ENCODE data around the gene SYNE2. TPM values are rescaled to one million over a fixed set of nuclear protein-coding genes. Genes with fewer than 3 reads are reported as not detected.

The SYNE2 gene
- total RNA-seq, 2 experiments from 2014 or later: 25.2 to 30.9 TPM

GRCh38 chr14:64069634-64070359, 217.0 kb downstream of the SYNE2 start:
- no peaks in the 10 kb centered on the region for H3K9me3 Mint-ChIP-seq
- H3K4me1 Mint-ChIP-seq: no peaks in the 10 kb centered on the region
- H3K27me3 Mint-ChIP-seq: no peaks in the 10 kb centered on the region
- no peak for DNase-seq
- no peak overlapping the region for H3K4me3 Mint-ChIP-seq
- no peak overlapping the region for H3K27ac Mint-ChIP-seq
- peaks cover 19% of the 10 kb centered on the region for H3K36me3 Mint-ChIP-seq

GRCh38 chr14:64074961-64075612, 222.3 kb downstream of the SYNE2 start:
- Mint-ChIP-seq H3K4me1 (no peaks in the 10 kb centered on the region), H3K27ac (no peak overlapping the region), H3K9me3 (no peaks in the 10 kb centered on the region)

GRCh38 chr14:64075613-64076005, 222.8 kb downstream of the SYNE2 start:
- Mint-ChIP-seq H3K27ac (no peak overlapping the region), H3K36me3 (peaks cover 27% of the 10 kb centered on the region), H3K4me1 (no peaks in the 10 kb centered on the region), H3K27me3 (no peaks in the 10 kb centered on the region), H3K4me3 (no peak overlapping the region), H3K9me3 (no peaks in the 10 kb centered on the region)
- no peak for DNase-seq

More at GRCh38 chr14:64074961-64075612, 222.3 kb downstream of the SYNE2 start:
- Mint-ChIP-seq H3K27me3 (no peaks in the 10 kb centered on the region), H3K4me3 (no peak overlapping the region), H3K36me3 (peaks cover 23% of the 10 kb centered on the region)
- no peak for DNase-seq

- Mint-ChIP-seq H3K27ac (peak overlapping the region; percentile 14), H3K4me1 (no peaks in the 10 kb centered on the region), H3K9me3 (no peaks in the 10 kb centered on the region), H3K27me3 (no peaks in the 10 kb centered on the region), H3K4me3 (no peak overlapping the region), H3K36me3 (peaks cover 15% of the 10 kb centered on the region)
- no peak for DNase-seq
Observed at GRCh38 chr14:64080452-64080851, 227.6 kb downstream of the SYNE2 start.

- H3K4me1 Mint-ChIP-seq: no peaks in the 10 kb centered on the region
- no peak for DNase-seq
- H3K27me3 Mint-ChIP-seq: no peaks in the 10 kb centered on the region
- H3K27ac Mint-ChIP-seq: no peak overlapping the region
- H3K9me3 Mint-ChIP-seq: no peaks in the 10 kb centered on the region
- peaks cover 15% of the 10 kb centered on the region for H3K36me3 Mint-ChIP-seq
- H3K4me3 Mint-ChIP-seq: no peak overlapping the region
Observed at GRCh38 chr14:64081174-64081746, 228.5 kb downstream of the SYNE2 start.

- H3K9me3 Mint-ChIP-seq: no peaks in the 10 kb centered on the region
- no peak for DNase-seq
- no peaks in the 10 kb centered on the region for H3K27me3 Mint-ChIP-seq
- H3K27ac Mint-ChIP-seq: no peak overlapping the region
- H3K36me3 Mint-ChIP-seq: peaks cover 15% of the 10 kb centered on the region
- H3K4me1 Mint-ChIP-seq: no peaks in the 10 kb centered on the region
- H3K4me3 Mint-ChIP-seq: no peak overlapping the region
Observed at GRCh38 chr14:64082837-64083236, 230.0 kb downstream of the SYNE2 start.

- Mint-ChIP-seq H3K4me3 (no peak overlapping the region), H3K27ac (no peak overlapping the region)
Observed at GRCh38 chr14:64088647-64088964, 235.8 kb downstream of the SYNE2 start.

GRCh38 chr14:64089920-64090319, 237.1 kb downstream of the SYNE2 start:
- H3K9me3 Mint-ChIP-seq: no peaks in the 10 kb centered on the region
- peaks cover 2% of the 10 kb centered on the region for H3K36me3 Mint-ChIP-seq
- no peaks in the 10 kb centered on the region for H3K4me1 Mint-ChIP-seq
- no peak overlapping the region for H3K4me3 Mint-ChIP-seq
- H3K27ac Mint-ChIP-seq: no peak overlapping the region
- no peak for DNase-seq
- H3K27me3 Mint-ChIP-seq: no peaks in the 10 kb centered on the region

More at GRCh38 chr14:64088647-64088964, 235.8 kb downstream of the SYNE2 start:
- H3K4me1 Mint-ChIP-seq: no peaks in the 10 kb centered on the region
- no peaks in the 10 kb centered on the region for H3K27me3 Mint-ChIP-seq
- H3K9me3 Mint-ChIP-seq: no peaks in the 10 kb centered on the region
- no peaks in the 10 kb centered on the region for H3K36me3 Mint-ChIP-seq
- DNase-seq: no peak

GRCh38 chr14:64091217-64091616, 238.4 kb downstream of the SYNE2 start:
- Mint-ChIP-seq H3K4me3 (no peak overlapping the region), H3K27me3 (no peaks in the 10 kb centered on the region), H3K4me1 (peaks cover 5% of the 10 kb centered on the region), H3K9me3 (no peaks in the 10 kb centered on the region), H3K36me3 (peaks cover 7% of the 10 kb centered on the region), H3K27ac (no peak overlapping the region)
- no peak for DNase-seq

GRCh38 chr14:64092338-64092737, 239.5 kb downstream of the SYNE2 start:
- Mint-ChIP-seq H3K27ac (no peak overlapping the region), H3K4me1 (peaks cover 5% of the 10 kb centered on the region), H3K36me3 (peaks cover 10% of the 10 kb centered on the region), H3K4me3 (no peak overlapping the region), H3K27me3 (no peaks in the 10 kb centered on the region), H3K9me3 (no peaks in the 10 kb centered on the region)
- DNase-seq: no peak

GRCh38 chr14:64092940-64093339, 240.1 kb downstream of the SYNE2 start:
- peaks cover 5% of the 10 kb centered on the region for H3K4me1 Mint-ChIP-seq
- H3K27ac Mint-ChIP-seq: no peak overlapping the region
- H3K36me3 Mint-ChIP-seq: peaks cover 16% of the 10 kb centered on the region
- H3K27me3 Mint-ChIP-seq: no peaks in the 10 kb centered on the region
- H3K4me3 Mint-ChIP-seq: no peak overlapping the region
- no peak for DNase-seq
- no peaks in the 10 kb centered on the region for H3K9me3 Mint-ChIP-seq

GRCh38 chr14:64095620-64096019, 242.8 kb downstream of the SYNE2 start:
- Mint-ChIP-seq H3K27ac (no peak overlapping the region), H3K4me3 (no peak overlapping the region), H3K4me1 (peaks cover 5% of the 10 kb centered on the region), H3K27me3 (no peaks in the 10 kb centered on the region), H3K9me3 (no peaks in the 10 kb centered on the region), H3K36me3 (peaks cover 26% of the 10 kb centered on the region)
- peak; percentile 3 for DNase-seq

GRCh38 chr14:64098120-64098519, 245.3 kb downstream of the SYNE2 start:
- H3K9me3 Mint-ChIP-seq: no peaks in the 10 kb centered on the region
- H3K4me3 Mint-ChIP-seq: no peak overlapping the region
- H3K27me3 Mint-ChIP-seq: no peaks in the 10 kb centered on the region
- peaks cover 30% of the 10 kb centered on the region for H3K36me3 Mint-ChIP-seq
- H3K4me1 Mint-ChIP-seq: peaks cover 5% of the 10 kb centered on the region
- H3K27ac Mint-ChIP-seq: no peak overlapping the region
- no peak for DNase-seq

GRCh38 chr14:64107438-64107837, 254.6 kb downstream of the SYNE2 start:
- H3K27ac Mint-ChIP-seq: no peak overlapping the region
- no peaks in the 10 kb centered on the region for H3K4me1 Mint-ChIP-seq
- H3K9me3 Mint-ChIP-seq: no peaks in the 10 kb centered on the region
- DNase-seq: no peak
- no peaks in the 10 kb centered on the region for H3K27me3 Mint-ChIP-seq
- H3K36me3 Mint-ChIP-seq: peaks cover 17% of the 10 kb centered on the region
- H3K4me3 Mint-ChIP-seq: no peak overlapping the region

GRCh38 chr14:64109819-64110554, 257.2 kb downstream of the SYNE2 start:
- Mint-ChIP-seq H3K27ac (peak overlapping the region; percentile 25), H3K36me3 (peaks cover 5% of the 10 kb centered on the region), H3K27me3 (no peaks in the 10 kb centered on the region), H3K4me3 (no peak overlapping the region), H3K9me3 (no peaks in the 10 kb centered on the region), H3K4me1 (no peaks in the 10 kb centered on the region)
- DNase-seq: no peak
